ENCODE measurements around the gene KRTAP9-1. TPM values are rescaled to one million over a fixed set of nuclear protein-coding genes. Genes with fewer than 3 reads are reported as not detected.
A peak's percentile ranks its signal among the peaks of the same experiment; 100 is the strongest.
"Not testable (repeated sequence)": the region's sequence is repeated elsewhere in the genome, so short reads cannot be mapped to it uniquely, and the experiment has no call there.

Gene KRTAP9-1
- total and polyA plus RNA-seq, 9 of the 15 experiments (the other 6 are each of a cell fraction or from before 2014, with no cell fraction given) = not detected

DNA sequence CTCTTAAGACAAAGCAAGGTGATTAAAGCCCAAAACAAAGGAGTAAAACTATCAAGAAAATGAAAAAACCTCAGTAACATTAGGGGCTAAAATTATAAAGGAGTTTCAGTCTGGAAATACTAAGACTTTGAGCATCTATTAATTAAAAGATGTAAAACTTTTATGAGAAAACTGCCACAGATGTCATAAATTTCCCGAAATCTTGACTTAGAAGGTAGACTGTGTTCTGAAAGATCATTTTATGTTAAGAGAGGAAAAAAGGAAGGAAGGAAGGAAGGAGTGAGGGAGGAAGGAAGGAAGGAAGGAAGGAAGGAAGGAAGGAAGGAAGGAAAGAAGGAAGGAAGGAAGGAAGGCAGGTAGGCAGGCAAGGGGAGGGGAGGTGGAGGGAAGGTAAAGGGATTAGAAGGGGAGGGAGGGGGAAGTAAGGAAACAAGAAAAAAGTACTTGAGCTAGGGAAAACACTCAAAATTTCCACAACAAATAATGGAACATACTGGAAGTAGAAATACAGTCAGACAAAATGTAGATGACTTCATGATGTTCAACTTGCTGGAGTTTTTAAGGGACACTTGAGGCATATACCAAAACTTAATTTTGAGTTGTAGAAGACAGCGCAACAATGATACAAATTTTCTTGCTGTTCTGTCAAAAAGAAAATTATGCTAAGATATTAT is 42.0 kb upstream of the KRTAP9-1 start:
- no peak for DNase-seq (ENCODE audit: extremely low read depth in 1 of 4, low spot score in 3 of 4)
- POLR2A ChIA-PET = no interaction called here
- 4% methylated on average over 2 of the region's 2 CpGs for WGBS (ENCODE audit: insufficient coverage, low coverage, missing lambda C conversion rate)
- intact Hi-C loops (cut with micrococcal nuclease) (no loop called here), in situ Hi-C loops (cut with MboI) (no loop called here)
- no peaks in the 10 kb centered on the region for H3K79me2 ChIP-seq (ENCODE audit: control insufficient read depth, insufficient read depth, low read length)
- no TSS peak for BruUV-seq (replicated peaks)
- H3K4me2 ChIP-seq (ENCODE audit: insufficient read depth, low read length) = no peak overlapping the region
- no peaks in the 10 kb centered on the region for H3K27me3 ChIP-seq (ENCODE audit: control insufficient read depth in 2 of 2, insufficient read depth in 2 of 2, low read length in 2 of 2)
- no peaks in the 10 kb centered on the region for H3K9me3 ChIP-seq (replicated peaks; ENCODE audit: control insufficient read depth, insufficient read depth, low read depth, low read length)
- no peak for FAIRE-seq
- TF ChIP-seq HNRNPK (IDR thresholded peaks at IDR 0.05; ENCODE audit: low read depth, low read length, poor library complexity, severe bottlenecking) (peak; percentile 39), RNF2 (IDR thresholded peaks at IDR 0.05) (no peak)
- H3K9me1 ChIP-seq (ENCODE audit: control insufficient read depth, insufficient read depth, low read length) = no peaks in the 10 kb centered on the region
- no peak overlapping the region for H2AFZ ChIP-seq (ENCODE audit: low read depth, low read length)
- H3K9ac ChIP-seq (ENCODE audit: insufficient read depth in 1 of 2, low read depth in 2 of 2, low read length in 2 of 2) = no peak overlapping the region
- H3K4me1 ChIP-seq (replicated peaks in 1 of 2; ENCODE audit: control insufficient read depth in 2 of 2, insufficient read depth in 2 of 2, low read length in 2 of 2) = no peaks in the 10 kb centered on the region
- H3K4me3 ChIP-seq = no peak overlapping the region
- CTCF ChIA-PET (ENCODE audit: low intra/inter-chr PET ratio) = no interaction called here
- no peak for ATAC-seq
- no peaks in the 10 kb centered on the region for H3K36me3 ChIP-seq (ENCODE audit: control insufficient read depth, insufficient read depth, low read length)
- no peak overlapping the region for H3K27ac ChIP-seq (ENCODE audit: extremely low read depth, low read depth, low read length)
- H4K20me1 ChIP-seq (replicated peaks; ENCODE audit: control insufficient read depth, insufficient read depth, low read length) = no peaks in the 10 kb centered on the region

DNA sequence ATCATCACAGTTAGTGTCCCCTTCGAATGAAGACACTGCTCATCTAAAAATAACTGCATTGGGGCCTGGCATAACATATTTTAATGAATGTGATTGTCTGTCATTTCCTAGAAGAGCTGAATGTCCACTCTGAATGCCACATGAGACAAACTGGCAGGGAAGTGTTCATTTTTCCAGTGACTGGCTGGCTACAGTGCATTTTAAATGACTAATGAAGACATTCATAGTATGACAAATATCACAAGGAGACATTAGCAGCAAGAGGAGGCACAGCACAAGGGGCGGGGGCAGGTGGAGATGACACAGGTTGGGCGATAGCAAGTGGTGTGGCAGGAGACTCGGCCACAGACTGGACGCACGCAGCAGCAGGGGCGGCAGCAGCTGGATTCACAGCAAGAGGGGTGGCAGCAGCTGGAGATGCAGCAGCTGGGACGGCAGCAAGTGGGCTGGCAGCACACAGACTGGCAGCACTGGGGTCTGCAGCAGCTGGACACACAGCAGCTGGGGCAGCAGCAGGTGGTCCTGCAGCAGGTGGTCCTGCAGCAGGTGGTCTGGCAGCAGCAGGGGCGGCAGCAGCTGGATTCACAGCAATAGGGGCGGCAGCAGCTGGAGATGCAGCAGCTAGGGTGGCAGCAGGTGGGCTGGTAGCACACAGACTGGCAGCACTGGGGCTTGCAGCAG is 40.6 kb upstream of the KRTAP9-1 start:
- H2AFZ ChIP-seq (ENCODE audit: low read depth, low read length); H3K4me3 ChIP-seq; H3K27ac ChIP-seq (ENCODE audit: extremely low read depth, low read depth, low read length); BruUV-seq (replicated peaks); in situ Hi-C loops (cut with MboI); H4K20me1 ChIP-seq (replicated peaks; ENCODE audit: control insufficient read depth, insufficient read depth, low read length); POLR2A ChIA-PET; H3K36me3 ChIP-seq (ENCODE audit: control insufficient read depth, insufficient read depth, low read length); FAIRE-seq; H3K9me1 ChIP-seq (ENCODE audit: control insufficient read depth, insufficient read depth, low read length); DNase-seq (ENCODE audit: extremely low read depth in 1 of 4, low spot score in 3 of 4); H3K4me1 ChIP-seq (replicated peaks in 1 of 2; ENCODE audit: control insufficient read depth in 2 of 2, insufficient read depth in 2 of 2, low read length in 2 of 2); ATAC-seq; H3K4me2 ChIP-seq (ENCODE audit: insufficient read depth, low read length); intact Hi-C loops (cut with micrococcal nuclease); H3K9ac ChIP-seq (ENCODE audit: insufficient read depth in 1 of 2, low read depth in 2 of 2, low read length in 2 of 2); H3K27me3 ChIP-seq (ENCODE audit: control insufficient read depth in 2 of 2, insufficient read depth in 2 of 2, low read length in 2 of 2); H3K9me3 ChIP-seq (replicated peaks; ENCODE audit: control insufficient read depth, insufficient read depth, low read depth, low read length); H3K79me2 ChIP-seq (ENCODE audit: control insufficient read depth, insufficient read depth, low read length); CTCF ChIA-PET (ENCODE audit: low intra/inter-chr PET ratio): not testable (repeated sequence)
- WGBS (ENCODE audit: insufficient coverage, low coverage, missing lambda C conversion rate) = 0% methylated on average over 9 of the region's 10 CpGs
